ENCODE results near the gene TMEM108.

DNA sequence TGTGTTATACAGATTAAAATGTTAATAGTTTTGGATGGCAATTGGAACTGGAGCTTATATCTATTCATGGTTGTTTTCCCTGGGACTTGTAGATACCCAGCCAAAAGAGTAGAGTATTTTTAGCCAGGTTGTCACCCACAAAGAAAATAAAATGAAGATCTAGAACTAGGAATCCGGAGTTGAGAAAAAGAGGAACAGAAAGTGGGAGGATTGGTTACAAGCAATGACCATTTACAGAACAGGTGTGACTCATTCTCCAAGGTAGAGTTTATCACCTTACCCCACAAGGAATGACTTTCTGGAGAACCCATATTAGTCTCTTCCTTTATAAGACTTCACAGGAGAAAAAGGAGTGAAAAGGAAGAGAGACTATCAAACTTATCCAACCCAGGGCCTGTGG lies 99.8 kb downstream of the TMEM108 start:
- no peak for TF ChIP-seq EP300 (IDR thresholded peaks at IDR 0.05; ENCODE audit: borderline replicate concordance in 1 of 2, low read depth in 1 of 2, low read length in 1 of 2)
- TF ChIP-seq MAX (IDR thresholded peaks at IDR 0.05; ENCODE audit: low read depth) = no peak
- no peak for TF ChIP-seq CTCF (IDR thresholded peaks at IDR 0.05)
- TF ChIP-seq YY1 (IDR thresholded peaks at IDR 0.05; ENCODE audit: low read depth) = no peak
- TF ChIP-seq, protein P1, sequence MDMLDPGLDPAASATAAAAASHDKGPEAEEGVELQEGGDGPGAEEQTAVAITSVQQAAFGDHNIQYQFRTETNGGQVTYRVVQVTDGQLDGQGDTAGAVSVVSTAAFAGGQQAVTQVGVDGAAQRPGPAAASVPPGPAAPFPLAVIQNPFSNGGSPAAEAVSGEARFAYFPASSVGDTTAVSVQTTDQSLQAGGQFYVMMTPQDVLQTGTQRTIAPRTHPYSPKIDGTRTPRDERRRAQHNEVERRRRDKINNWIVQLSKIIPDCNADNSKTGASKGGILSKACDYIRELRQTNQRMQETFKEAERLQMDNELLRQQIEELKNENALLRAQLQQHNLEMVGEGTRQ (IDR thresholded peaks at IDR 0.05; ENCODE audit: borderline replicate concordance, low read depth, low read length) = no peak
- no peak for TF ChIP-seq FOXJ3 (CRISPR knock-in tag; IDR thresholded peaks at IDR 0.05)

All from SK-N-SH (cell line).